Stimulated activated CD4-positive, alpha-beta T cell treated with anti-CD3 and anti-CD28 coated beads, TNF-alpha, amount 100 ng/mL, for 1 hour (primary cell): ENCODE data around the gene NECAP2.
"Not testable (repeated sequence)": the region's sequence is repeated elsewhere in the genome, so short reads cannot be mapped to it uniquely, and the experiment has no call there.

Experiments
- DNase-seq, 3 donors: peaks; one replicate each; pipeline ENCODE4 v3.0.0-alpha.2; 2020; ENCODE audit warnings: low read depth in 3 of 3, low spot score in 1 of 3

NECAP2 gene

DNA sequence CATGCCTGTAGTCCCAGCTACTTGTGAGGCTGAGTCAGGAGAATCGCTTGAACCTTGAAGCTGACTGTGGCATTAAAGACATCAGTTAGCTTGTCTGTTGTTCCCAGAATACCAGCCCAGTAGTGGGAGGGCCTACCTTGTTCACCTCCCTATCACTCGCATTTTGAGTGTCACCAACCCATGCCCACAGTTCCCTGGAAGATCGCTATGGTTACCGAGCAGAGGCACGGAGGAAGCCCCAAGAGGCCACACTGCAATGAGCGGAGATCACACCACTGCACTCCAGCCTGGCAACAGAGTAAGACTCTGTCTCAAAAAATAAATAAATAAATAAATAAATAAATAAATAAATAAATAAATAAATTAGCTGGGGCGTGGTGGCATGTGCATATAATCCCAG, 52.4 kb downstream of the NECAP2 start:
- not testable (repeated sequence) for DNase-seq

GRCh38 chr1:16493731-16494130, 53.2 kb downstream of the NECAP2 start:
- DNase-seq, result not testable (repeated sequence)

- not testable (repeated sequence) for DNase-seq
Observed at GRCh38 chr1:16497474-16497904, 57.0 kb downstream of the NECAP2 start.

- DNase-seq, result not testable (repeated sequence)
Observed at GRCh38 chr1:16498047-16498446, 57.5 kb downstream of the NECAP2 start.

- peak; percentile 60 to 77 (median 70) for DNase-seq
Observed at GRCh38 chr1:16498573-16499413, 58.3 kb downstream of the NECAP2 start.

GRCh38 chr1:16500466-16500865, 59.9 kb downstream of the NECAP2 start:
- not testable (repeated sequence) for DNase-seq

- DNase-seq, result not testable (repeated sequence)
Observed at GRCh38 chr1:16500975-16501374, 60.5 kb downstream of the NECAP2 start.

DNA sequence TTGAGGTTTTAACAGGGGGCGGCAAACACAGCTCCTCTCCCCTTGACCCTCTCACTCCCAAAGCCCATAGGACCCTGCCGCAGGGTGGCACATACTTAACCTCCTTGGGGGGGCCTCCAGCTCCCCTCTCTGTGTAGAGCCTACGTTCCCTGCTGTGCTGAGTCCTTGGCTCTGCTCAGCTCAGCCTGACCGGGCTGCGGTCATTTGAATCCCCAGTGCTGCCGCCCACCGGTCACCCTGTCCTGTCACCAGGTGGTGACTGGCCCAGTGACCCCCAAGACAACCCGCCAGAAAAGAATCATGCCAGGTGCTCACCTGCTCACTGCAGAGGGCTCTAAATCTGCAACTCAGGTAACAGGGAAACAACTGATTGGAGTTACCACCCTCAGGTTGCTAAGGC, 60.9 kb downstream of the NECAP2 start:
- not testable (repeated sequence) for DNase-seq

DNA sequence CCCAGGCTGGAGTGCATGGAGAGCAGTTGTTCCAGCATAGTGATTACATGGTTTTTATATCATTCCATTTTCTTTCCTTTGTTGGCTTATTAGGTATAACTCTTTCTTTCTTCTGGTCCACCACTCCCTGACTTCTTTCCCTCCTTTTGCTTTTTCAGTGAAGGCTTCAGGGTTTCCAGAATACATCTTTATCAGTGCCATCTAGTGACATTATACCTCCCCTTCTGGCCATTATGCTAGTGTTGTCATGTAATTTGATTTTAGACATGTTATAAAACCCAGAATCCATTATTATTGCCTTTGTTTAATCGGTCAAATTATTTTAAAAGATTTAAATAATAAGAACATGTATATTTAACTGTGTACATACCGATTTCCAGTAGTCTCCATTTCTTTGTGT, 63.0 kb downstream of the NECAP2 start:
- no peak for DNase-seq

GRCh38 chr1:16505870-16506269, 65.3 kb downstream of the NECAP2 start:
- not testable (repeated sequence) for DNase-seq

GRCh38 chr1:16506364-16507136, 66.0 kb downstream of the NECAP2 start:
- DNase-seq, result not testable (repeated sequence)

GRCh38 chr1:16508861-16509445, 68.4 kb downstream of the NECAP2 start:
- peak in 1 of 3 donors; percentile 12 for DNase-seq
